Gastrocnemius medialis (tissue), 4 donors: Measurements from ENCODE around the gene SERPINE3. TPM values are rescaled to one million over a fixed set of nuclear protein-coding genes. Genes with fewer than 3 reads are reported as not detected.

Source experiments
- ATAC-seq, 2 donors: fragments of 150-250 bp; one replicate each; pipeline ENCODE4 v1.9.1; 2016
- DNase-seq, 2 donors: peaks; one replicate each; pipeline ENCODE4 v3.0.0-alpha.2; 2019
- H3K27ac ChIP-seq, 4 donors: fragments of 200-600 bp; sonication (generic); 1 replicate in 1 of 4; 2 replicates in 3 of 4; pipeline ENCODE4 v1.5.1; 2016 to 2018; ENCODE audit warnings: mild to moderate bottlenecking in 2 of 4, moderate library complexity in 1 of 4
- H3K27me3 ChIP-seq, 3 donors: fragments of 200-600 bp; sonication (generic) in 2 of 3; 1 replicate in 1 of 3; 2 replicates in 2 of 3; pipeline versions ENCODE4 v1.5.1 to v1.6.0; 2016 to 2019; ENCODE audit warnings: mild to moderate bottlenecking in 1 of 3, moderate library complexity in 1 of 3
- H3K36me3 ChIP-seq, 2 donors: fragments of 200-600 bp; sonication (generic) in 1 of 2; one replicate each; pipeline ENCODE4 v1.5.1; 2017 to 2018
- H3K4me1 ChIP-seq, 2 donors: fragments of 200-600 bp; sonication (generic) in 1 of 2; one replicate each; pipeline ENCODE4 v1.5.1; 2016 to 2017; ENCODE audit warnings: mild to moderate bottlenecking in 2 of 2
- H3K4me3 ChIP-seq, 4 donors: fragments of 200-600 bp; sonication (generic) in 3 of 4; 1 replicate in 1 of 4; 2 replicates in 3 of 4; pipeline ENCODE4 v1.5.1; 2016 to 2019; ENCODE audit warnings: mild to moderate bottlenecking in 2 of 4
- H3K9me3 ChIP-seq, 3 donors: fragments of 200-600 bp; sonication (generic) in 2 of 3; 1 replicate in 1 of 3; 2 replicates in 2 of 3; pipeline ENCODE4 v1.5.1; 2016 to 2019
- CTCF ChIP-seq, 5 experiments: fragments of 450-650 bp in 3 of 5; fragments of 200-600 bp in 2 of 5; sonication (generic) in 2 of 5; IDR thresholded peaks in 4 of 5; conservative IDR thresholded peaks in 1 of 5; 1 replicate in 4 of 5; 2 replicates in 1 of 5; pipeline ENCODE4 v1.5.1; 2016 to 2019; ENCODE audit warnings: antibody characterized with exemption in 5 of 5, mild to moderate bottlenecking in 3 of 5, moderate library complexity in 3 of 5
- POLR2A ChIP-seq, 2 donors: fragments of 450-650 bp; IDR thresholded peaks; one replicate each; pipeline ENCODE4 v1.6.1; 2017; ENCODE audit warnings: antibody characterized with exemption in 2 of 2, mild to moderate bottlenecking in 2 of 2, moderate library complexity in 2 of 2
- in situ Hi-C, 4 donors: fragments of 200-750 bp; cut with MboI; loops; one replicate each; pipeline versions ENCODE4 v1.15.0 to v1.8.0; 2017; ENCODE audit warnings: low sequenced_read_pairs in 4 of 4
- intact Hi-C: fragments of 100-400 bp; cut with DNase I; formaldehyde crosslinking; loops from one replicate; pipeline ENCODE4 v1.15.1; 2023; ENCODE audit warnings: low total_unique reads
- total RNA-seq, 4 donors: library from RNA; depleted of rRNA; stranded (reverse); fragments of >200 nt; gene quantifications; one replicate each; pipeline versions ENCODE4 v1.1.0 to v1.2.3, GENCODE V29; 2016

Gene SERPINE3
- total RNA-seq, 4 donors from 2014 or later: not detected

DNA sequence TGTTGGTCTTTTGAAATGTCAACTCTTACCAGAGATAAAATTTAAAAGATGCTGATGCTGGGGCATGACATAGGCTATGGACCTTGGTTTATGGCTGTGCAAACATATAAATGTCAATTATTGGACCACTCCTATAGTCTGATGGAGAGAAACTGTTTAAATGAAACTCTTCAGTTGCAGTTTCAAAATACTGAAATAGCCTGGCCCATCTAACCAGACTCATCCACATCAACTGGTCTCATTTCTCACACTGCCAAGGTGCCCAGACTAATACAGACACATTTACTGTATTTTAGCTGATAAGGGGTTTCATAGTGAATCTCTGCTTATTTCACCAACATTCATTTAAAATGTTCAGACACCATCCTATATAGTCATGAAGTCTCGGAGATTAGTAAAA lies 19.9 kb downstream of the SERPINE3 start:
- DNase-seq (no peak), ATAC-seq (no peak)
- Histone ChIP-seq H3K36me3 (no peaks in the 10 kb centered on the region), H3K9me3 (no peaks in the 10 kb centered on the region), H3K4me3 (no peak overlapping the region), H3K27ac (no peak overlapping the region), H3K27me3 (no peaks in the 10 kb centered on the region), H3K4me1 (no peaks in the 10 kb centered on the region)
- intact Hi-C loops: no loop called here
- in situ Hi-C loops: no loop called here
- no peak for TF ChIP-seq POLR2A (IDR thresholded peaks at IDR 0.05)
- no peak for TF ChIP-seq CTCF (IDR thresholded peaks at IDR 0.05 in 4 of 5, conservative IDR thresholded peaks at IDR 0.05 in 1 of 5)

DNA sequence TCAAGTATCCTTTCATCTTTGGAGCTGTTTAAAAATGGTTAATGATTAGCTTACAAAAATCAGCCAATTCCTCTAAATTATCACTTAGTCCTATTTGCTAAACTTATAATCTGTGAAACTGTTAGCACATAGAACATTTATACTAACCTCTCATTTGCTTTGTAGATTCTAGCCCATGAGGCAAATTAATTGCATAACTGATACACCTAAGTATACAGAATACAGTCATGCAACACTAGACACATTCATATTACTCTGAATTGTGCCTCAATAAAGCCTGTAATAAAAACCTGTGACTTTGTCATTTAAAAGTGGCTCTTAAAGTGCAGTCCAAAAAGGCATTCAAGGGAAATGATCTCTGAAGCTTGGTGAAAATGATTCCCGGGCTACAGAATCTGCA lies 21.0 kb downstream of the SERPINE3 start:
- intact Hi-C loops: no loop called here

DNA sequence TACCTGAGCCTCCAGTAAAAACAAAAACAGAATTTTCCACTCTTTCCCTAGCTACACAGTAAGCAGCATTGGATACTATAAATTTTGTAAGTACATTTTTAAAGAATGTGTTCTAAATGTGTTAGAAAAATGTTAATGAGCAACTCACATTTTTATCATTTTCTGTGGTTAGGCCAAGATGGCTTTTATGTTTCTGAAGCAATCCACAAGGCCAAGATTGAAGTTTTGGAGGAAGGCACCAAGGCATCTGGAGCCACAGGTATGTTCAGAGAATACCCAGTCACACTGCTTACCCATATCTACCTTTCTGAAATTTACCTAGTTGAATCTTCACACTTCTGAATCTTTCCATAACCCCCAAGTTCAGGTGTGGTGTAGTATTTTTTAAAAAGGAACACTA lies 21.6 kb downstream of the SERPINE3 start:
- in situ Hi-C loops (no loop called here), intact Hi-C loops (no loop called here)
- H3K9me3 ChIP-seq: no peaks in the 10 kb centered on the region
- TF ChIP-seq POLR2A (IDR thresholded peaks at IDR 0.05): no peak
- TF ChIP-seq CTCF (IDR thresholded peaks at IDR 0.05 in 4 of 5, conservative IDR thresholded peaks at IDR 0.05 in 1 of 5): no peak
- DNase-seq (no peak), ATAC-seq (no peak)
- H3K4me1 ChIP-seq: no peaks in the 10 kb centered on the region
- no peak overlapping the region for H3K27ac ChIP-seq
- no peaks in the 10 kb centered on the region for H3K27me3 ChIP-seq
- no peak overlapping the region for H3K4me3 ChIP-seq
- peaks cover 0 to 17% of the 10 kb centered on the region in 2 donors for H3K36me3 ChIP-seq

More for the DNA sequence above, 21.0 kb downstream of the SERPINE3 start:
- Histone ChIP-seq H3K27me3 (no peaks in the 10 kb centered on the region), H3K4me3 (no peak overlapping the region), H3K27ac (no peak overlapping the region), H3K36me3 (peaks cover 0 to 11% of the 10 kb centered on the region in 2 donors), H3K9me3 (no peaks in the 10 kb centered on the region), H3K4me1 (no peaks in the 10 kb centered on the region)
- DNase-seq (no peak), ATAC-seq (no peak)
- in situ Hi-C loops: no loop called here
- TF ChIP-seq CTCF (IDR thresholded peaks at IDR 0.05 in 4 of 5, conservative IDR thresholded peaks at IDR 0.05 in 1 of 5): no peak
- TF ChIP-seq POLR2A (IDR thresholded peaks at IDR 0.05): no peak

- ATAC-seq (no peak), DNase-seq (no peak)
- Histone ChIP-seq H3K27ac (no peak overlapping the region), H3K9me3 (no peaks in the 10 kb centered on the region), H3K27me3 (no peaks in the 10 kb centered on the region), H3K4me1 (no peaks in the 10 kb centered on the region), H3K36me3 (peaks cover 0 to 41% of the 10 kb centered on the region in 2 donors), H3K4me3 (no peak overlapping the region)
- intact Hi-C loops (no loop called here), in situ Hi-C loops (no loop called here)
- no peak for TF ChIP-seq POLR2A (IDR thresholded peaks at IDR 0.05)
- no peak for TF ChIP-seq CTCF (IDR thresholded peaks at IDR 0.05 in 4 of 5, conservative IDR thresholded peaks at IDR 0.05 in 1 of 5)
These were observed 24.1 kb downstream of the SERPINE3 start for GRCh38 chr13:51363625-51364024.

DNA sequence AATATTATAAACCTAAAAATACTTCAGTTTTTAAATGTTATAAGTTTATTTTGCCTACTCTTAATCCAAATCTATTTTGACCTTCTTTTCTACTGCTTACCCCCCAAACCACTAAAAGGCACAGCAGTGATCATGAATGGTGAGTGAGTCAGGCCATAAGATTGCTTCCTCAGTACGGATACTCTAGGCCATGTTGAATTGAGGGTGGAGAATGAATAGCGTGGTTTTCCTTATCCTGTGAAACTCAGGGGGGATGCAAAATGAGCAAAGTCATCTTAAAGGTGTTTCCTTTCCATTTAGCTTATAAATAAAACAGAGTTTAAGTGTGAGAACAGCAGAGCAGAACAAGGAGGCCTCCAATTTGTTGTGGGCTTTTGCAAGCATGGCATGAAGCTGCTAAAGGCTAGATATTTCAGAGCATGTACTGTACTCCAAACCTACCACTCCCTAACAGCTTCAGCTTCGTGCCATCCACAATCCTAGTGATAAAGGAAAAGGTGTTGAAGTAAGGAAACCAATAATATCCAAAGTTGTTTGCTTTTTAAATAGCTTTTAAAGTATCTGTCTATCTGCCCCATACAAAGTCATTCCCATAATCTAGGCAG lies 25.0 kb downstream of the SERPINE3 start:
- H3K36me3 ChIP-seq: peaks cover 0 to 50% of the 10 kb centered on the region in 2 donors
- no peak overlapping the region for H3K4me3 ChIP-seq
- no peak overlapping the region for H3K27ac ChIP-seq
- no peaks in the 10 kb centered on the region for H3K4me1 ChIP-seq
- in situ Hi-C loops: no loop called here
- H3K9me3 ChIP-seq: no peaks in the 10 kb centered on the region
- no peak for ATAC-seq
- intact Hi-C loops: no loop called here
- DNase-seq: no peak
- TF ChIP-seq POLR2A (IDR thresholded peaks at IDR 0.05) (no peak), CTCF (IDR thresholded peaks at IDR 0.05 in 4 of 5, conservative IDR thresholded peaks at IDR 0.05 in 1 of 5) (no peak)
- H3K27me3 ChIP-seq: no peaks in the 10 kb centered on the region
